Choroid plexus epithelial cell (primary cell): Measurements from ENCODE around the gene TNFRSF8.

Source experiments
- DNase-seq: peaks from one replicate; pipeline ENCODE4 v3.0.0-alpha.2; 2010; ENCODE audit warnings: low read depth
- H3K4me3 ChIP-seq: 2 replicates; pipeline ENCODE4 v1.5.1; 2011; ENCODE audit warnings: low read depth, mild to moderate bottlenecking, control low read depth, low read length, moderate library complexity
- TF ChIP-seq, protein P1 (sequence below): conservative IDR thresholded peaks from 2 replicates; pipeline ENCODE4 v1.5.1; 2011; ENCODE audit warnings: low read depth, mild to moderate bottlenecking, control low read depth, inconsistent platforms, low read length, moderate library complexity

TNFRSF8 gene

DNA sequence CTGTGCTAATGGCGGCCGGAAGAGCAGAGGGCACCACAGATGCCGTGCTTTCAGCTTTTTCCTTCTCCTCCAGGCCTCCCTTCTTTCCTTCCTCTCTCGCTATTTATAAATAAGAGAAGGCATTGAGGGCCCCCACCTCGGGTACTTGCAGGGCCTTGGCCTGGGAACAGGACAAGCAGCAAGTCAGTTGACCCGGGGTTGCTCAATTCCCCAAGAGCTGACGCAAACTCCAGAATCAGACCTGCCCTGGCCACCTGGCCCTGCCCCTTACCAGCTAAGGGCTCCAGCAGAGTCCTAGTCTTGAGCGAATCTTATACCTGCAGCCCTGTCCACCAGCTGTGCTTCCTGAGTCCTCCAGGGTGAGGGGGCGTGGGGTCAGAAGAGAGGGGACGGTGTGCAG lies 117.2 kb downstream of the TNFRSF8 start:
- DNase-seq: peak; percentile 81
- no peak overlapping the region for H3K4me3 ChIP-seq
- TF ChIP-seq, protein P1, sequence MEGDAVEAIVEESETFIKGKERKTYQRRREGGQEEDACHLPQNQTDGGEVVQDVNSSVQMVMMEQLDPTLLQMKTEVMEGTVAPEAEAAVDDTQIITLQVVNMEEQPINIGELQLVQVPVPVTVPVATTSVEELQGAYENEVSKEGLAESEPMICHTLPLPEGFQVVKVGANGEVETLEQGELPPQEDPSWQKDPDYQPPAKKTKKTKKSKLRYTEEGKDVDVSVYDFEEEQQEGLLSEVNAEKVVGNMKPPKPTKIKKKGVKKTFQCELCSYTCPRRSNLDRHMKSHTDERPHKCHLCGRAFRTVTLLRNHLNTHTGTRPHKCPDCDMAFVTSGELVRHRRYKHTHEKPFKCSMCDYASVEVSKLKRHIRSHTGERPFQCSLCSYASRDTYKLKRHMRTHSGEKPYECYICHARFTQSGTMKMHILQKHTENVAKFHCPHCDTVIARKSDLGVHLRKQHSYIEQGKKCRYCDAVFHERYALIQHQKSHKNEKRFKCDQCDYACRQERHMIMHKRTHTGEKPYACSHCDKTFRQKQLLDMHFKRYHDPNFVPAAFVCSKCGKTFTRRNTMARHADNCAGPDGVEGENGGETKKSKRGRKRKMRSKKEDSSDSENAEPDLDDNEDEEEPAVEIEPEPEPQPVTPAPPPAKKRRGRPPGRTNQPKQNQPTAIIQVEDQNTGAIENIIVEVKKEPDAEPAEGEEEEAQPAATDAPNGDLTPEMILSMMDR: no peak

DNA sequence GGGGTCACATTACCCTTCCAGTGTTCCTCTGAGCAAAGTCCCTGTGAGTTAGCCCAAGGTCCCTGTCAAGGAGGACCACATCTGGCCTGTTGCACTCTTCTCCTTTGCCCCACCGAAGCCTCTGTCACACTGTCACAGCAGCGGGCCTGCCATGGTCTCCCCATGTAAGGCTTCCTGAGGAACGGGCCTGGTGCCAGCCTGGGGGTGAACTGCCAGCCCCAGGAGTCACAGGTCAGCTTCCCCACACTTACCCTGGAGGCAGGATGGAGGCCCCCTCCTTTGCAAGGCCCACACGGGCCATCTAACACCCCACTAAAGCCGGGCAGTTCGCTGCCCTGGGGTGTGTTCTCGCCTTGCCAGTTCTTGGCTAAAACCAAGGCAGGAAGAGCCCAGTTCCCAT lies 117.8 kb downstream of the TNFRSF8 start:
- no peak overlapping the region for H3K4me3 ChIP-seq
- no peak for DNase-seq
- TF ChIP-seq, protein P1: no peak

DNA sequence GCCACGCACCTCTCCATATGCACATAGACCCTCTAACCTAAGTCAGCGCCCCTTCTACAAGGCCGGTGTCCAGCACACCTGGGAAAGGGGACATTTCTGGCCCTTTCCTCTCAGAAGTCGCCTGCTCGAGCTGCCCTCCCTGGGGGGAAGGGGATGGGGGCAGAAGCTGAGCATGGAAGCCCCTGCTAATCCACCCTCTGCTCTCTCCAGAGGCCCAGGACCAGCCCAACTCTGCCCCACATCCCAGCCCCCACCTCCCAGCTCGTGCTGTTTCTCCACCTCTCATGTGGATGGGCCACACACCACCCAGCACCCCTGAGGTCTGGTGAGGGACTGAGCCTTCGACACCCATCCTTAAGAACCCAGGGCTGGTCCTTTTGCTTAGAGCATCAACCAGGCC lies 118.5 kb downstream of the TNFRSF8 start:
- no peak for DNase-seq
- TF ChIP-seq, protein P1: no peak
- H3K4me3 ChIP-seq: no peak overlapping the region

DNA sequence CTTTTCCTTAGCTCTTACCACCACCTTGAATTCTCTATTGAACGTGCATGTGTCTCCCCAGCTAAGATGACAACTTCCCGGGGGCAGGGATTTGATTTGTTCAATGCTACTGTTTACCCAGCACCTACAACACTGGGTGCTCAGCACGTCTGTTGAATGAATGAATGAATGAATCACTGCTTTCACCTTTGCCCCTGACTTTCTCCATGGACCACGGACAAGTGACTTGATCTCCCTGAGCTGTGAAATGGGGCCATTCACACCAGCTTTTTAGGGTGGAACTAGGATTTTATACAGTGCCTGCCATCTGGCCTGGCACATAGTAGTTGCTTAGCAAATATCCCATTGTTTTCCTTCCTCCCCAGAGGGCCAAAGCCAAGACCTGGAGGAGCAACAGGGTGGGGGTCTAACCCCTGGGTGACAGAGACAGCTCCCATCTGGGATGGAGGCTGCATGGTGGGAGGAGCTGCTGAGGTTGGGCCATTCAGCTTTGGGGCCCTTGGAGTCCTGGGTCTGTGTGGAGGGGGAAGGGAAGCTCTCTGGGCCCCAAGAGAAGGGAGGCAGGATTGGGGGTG lies 119.4 kb downstream of the TNFRSF8 start:
- DNase-seq: no peak
- no peak overlapping the region for H3K4me3 ChIP-seq
- TF ChIP-seq, protein P1: no peak

DNA sequence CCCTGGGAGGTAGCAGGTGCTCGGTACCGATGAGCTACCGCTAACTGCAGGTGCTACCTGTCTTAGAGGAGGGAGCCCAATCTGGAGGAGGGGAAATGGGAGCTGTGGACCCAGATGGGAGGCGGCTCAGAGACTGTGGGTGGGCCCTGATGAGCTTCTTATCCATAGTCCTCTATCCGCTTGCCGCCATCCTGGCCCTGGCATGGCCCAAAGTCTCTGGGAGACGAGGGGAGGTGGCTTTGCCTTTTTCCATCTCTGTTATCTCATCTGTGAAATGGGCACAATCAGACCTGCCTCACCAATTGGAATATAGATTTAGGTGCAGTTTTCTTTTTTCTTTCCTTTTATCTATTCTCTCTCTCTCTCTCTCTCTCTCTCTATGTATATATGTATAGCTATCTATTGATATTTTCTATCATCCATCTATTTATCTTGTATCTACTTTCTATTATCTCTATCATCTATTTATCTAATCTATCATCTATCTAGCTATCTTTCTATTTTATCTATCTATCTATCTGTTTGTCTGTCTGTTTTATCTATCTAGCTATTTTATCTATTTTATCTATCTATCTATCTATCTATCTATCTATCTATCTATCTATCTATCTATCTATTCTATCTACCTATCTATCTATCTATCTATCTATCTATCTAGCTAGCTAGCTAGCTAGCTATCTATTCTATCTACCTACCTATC lies 120.1 kb downstream of the TNFRSF8 start:
- TF ChIP-seq, protein P1: no peak
- no peak overlapping the region for H3K4me3 ChIP-seq
- no peak for DNase-seq

DNA sequence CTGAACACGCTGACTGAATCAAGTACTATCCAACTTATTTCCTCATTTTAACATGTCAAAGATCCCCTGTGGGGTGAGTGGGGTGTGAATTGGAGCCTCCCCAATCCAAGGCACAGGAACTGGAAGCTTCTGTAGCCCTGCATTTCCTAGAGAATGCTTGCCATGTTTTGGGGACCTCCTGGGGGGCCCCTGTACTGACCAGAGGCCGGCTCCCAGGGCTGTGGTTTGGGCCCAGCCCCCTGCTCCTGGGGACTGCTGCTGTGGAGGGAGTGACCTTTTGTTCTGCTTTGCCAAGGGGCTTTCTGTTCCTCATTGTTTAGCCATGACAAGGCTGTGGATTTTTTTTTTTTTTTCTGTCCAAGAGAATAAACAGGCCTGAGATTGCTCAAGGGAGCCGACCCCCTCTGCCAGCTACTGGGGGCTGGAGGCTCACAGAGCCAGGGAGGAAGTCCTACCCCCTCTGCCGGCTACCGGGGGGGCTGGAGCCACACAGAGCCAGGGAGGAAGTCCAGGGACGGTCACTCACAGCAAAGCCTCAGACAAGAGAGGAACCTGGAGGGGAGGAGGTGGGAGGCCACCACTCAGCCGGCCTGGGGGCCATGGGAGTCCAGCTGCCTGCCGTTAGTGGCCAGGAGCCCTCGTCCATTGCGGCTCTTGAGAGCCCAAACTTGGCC lies 121.0 kb downstream of the TNFRSF8 start:
- DNase-seq: peak; percentile 98
- peak overlapping the region; percentile 18 for H3K4me3 ChIP-seq
- TF ChIP-seq, protein P1: peak; percentile 56
